ENCODE data around the gene RFK. TPM values are rescaled to one million over a fixed set of nuclear protein-coding genes. Genes with fewer than 3 reads are reported as not detected.

RFK gene
- total and polyA plus RNA-seq, 2 donors from 2014 or later = 20.6 to 40.3 TPM

GRCh38 chr9:76378367-76379073 is 15.7 kb downstream of the RFK start:
- intact Hi-C loops (cut with DNase I) = no loop called here
- no peak for FAIRE-seq
- no peaks in the 10 kb centered on the region for H3K27me3 ChIP-seq (ENCODE audit: control insufficient read depth, insufficient read depth, low read length)

DNA sequence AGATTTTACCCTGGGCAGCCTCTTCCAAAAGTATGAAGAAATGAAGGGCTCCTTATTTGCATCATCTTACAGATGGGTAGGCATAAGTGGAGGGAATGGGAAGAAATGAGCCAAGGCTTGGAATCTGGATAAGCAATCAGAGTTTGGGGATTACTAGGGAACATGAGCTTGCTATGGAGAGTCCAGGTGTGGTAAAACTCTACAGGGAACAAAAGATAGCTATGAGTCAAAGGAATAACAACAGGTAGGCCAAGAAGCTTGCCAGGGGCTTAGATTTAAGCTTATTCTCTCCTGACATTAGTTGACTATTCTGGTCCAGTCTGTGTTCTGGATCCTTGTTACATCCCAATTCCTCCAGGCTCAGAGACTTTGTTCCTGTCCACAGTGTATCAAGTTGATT is 16.4 kb downstream of the RFK start:
- no peak for FAIRE-seq
- intact Hi-C loops (cut with DNase I) = no loop called here
- DNase-seq = no peak
- no peaks in the 10 kb centered on the region for H3K36me3 ChIP-seq (ENCODE audit: control insufficient read depth in 2 of 3, insufficient read depth in 3 of 3, low read length in 3 of 3)
- peaks cover 3 to 18% (median 9%) of the 10 kb centered on the region in 3 donors for H3K4me1 ChIP-seq (ENCODE audit: control insufficient read depth in 2 of 3, insufficient read depth in 2 of 3, low read depth in 1 of 3, low read length in 3 of 3)
- H3K9me3 ChIP-seq (ENCODE audit: control insufficient read depth in 2 of 3, insufficient read depth in 1 of 3, low read length in 3 of 3) = no peaks in the 10 kb centered on the region
- no peak overlapping the region for H3K9ac ChIP-seq (ENCODE audit: low read length in 3 of 3)
- H3K27ac ChIP-seq (ENCODE audit: low read depth in 2 of 2, low read length in 2 of 2) = no peak overlapping the region
- TF ChIP-seq, protein P1, sequence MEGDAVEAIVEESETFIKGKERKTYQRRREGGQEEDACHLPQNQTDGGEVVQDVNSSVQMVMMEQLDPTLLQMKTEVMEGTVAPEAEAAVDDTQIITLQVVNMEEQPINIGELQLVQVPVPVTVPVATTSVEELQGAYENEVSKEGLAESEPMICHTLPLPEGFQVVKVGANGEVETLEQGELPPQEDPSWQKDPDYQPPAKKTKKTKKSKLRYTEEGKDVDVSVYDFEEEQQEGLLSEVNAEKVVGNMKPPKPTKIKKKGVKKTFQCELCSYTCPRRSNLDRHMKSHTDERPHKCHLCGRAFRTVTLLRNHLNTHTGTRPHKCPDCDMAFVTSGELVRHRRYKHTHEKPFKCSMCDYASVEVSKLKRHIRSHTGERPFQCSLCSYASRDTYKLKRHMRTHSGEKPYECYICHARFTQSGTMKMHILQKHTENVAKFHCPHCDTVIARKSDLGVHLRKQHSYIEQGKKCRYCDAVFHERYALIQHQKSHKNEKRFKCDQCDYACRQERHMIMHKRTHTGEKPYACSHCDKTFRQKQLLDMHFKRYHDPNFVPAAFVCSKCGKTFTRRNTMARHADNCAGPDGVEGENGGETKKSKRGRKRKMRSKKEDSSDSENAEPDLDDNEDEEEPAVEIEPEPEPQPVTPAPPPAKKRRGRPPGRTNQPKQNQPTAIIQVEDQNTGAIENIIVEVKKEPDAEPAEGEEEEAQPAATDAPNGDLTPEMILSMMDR (IDR thresholded peaks at IDR 0.05; ENCODE audit: borderline replicate concordance, extremely low read depth, insufficient read depth) = no peak
- H3K27me3 ChIP-seq (ENCODE audit: control insufficient read depth, insufficient read depth, low read length) = no peaks in the 10 kb centered on the region
- no peak overlapping the region for H3K4me3 ChIP-seq (ENCODE audit: low read length in 3 of 3)

More at GRCh38 chr9:76378367-76379073, 15.7 kb downstream of the RFK start:
- Histone ChIP-seq H3K9me3 (ENCODE audit: control insufficient read depth in 2 of 3, insufficient read depth in 1 of 3, low read length in 3 of 3) (no peaks in the 10 kb centered on the region), H3K36me3 (ENCODE audit: control insufficient read depth in 2 of 3, insufficient read depth in 3 of 3, low read length in 3 of 3) (no peaks in the 10 kb centered on the region), H3K4me1 (ENCODE audit: control insufficient read depth in 2 of 3, insufficient read depth in 2 of 3, low read depth in 1 of 3, low read length in 3 of 3) (peaks cover 3 to 14% (median 7%) of the 10 kb centered on the region in 3 donors), H3K27ac (ENCODE audit: low read depth in 2 of 2, low read length in 2 of 2) (no peak overlapping the region), H3K9ac (ENCODE audit: low read length in 3 of 3) (no peak overlapping the region), H3K4me3 (ENCODE audit: low read length in 3 of 3) (no peak overlapping the region)
- no peak for DNase-seq
- TF ChIP-seq, protein P1 (IDR thresholded peaks at IDR 0.05; ENCODE audit: borderline replicate concordance, extremely low read depth, insufficient read depth) = no peak

DNA sequence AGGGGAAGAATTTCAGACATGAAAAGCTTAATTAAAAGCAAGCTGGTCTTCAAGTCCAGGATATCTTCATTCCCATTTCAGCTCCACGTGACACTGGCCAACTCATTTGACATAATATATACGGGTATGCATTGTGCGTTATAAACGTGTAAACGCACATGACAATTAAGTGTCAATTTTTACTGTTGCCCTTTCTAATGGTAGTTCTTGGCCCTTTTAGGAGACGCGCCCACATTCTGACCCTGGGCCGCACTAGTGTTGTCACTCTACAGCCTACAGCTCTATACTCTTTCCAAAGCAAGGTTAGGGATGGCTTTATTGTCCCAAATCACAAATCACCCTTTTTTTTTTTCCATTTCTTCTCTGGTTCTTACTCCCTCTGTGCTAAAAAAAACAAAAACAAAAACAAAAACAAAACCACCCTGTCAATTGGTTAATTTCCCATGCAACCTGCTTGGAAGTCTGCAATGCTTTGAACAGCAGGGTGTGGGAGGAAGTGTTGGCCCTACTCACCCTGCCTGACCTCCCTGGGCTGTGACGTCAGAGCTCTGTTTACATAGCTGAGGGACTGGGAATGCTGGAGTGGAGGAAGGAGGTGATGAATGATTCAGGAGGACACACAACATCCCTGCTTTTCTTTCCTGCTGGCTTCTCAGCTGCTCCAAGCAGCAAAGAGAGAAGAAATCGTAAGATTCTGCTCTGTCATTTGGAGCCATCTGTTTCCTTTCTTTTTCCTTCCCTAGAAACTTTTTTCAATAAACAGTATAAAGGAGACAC is 19.3 kb downstream of the RFK start:
- intact Hi-C loops (cut with DNase I) = no loop called here
- Histone ChIP-seq H3K27ac (ENCODE audit: low read depth in 2 of 2, low read length in 2 of 2) (peak overlapping the region in 1 of 2 donors; percentile 44), H3K9me3 (ENCODE audit: control insufficient read depth in 2 of 3, insufficient read depth in 1 of 3, low read length in 3 of 3) (no peaks in the 10 kb centered on the region), H3K36me3 (ENCODE audit: control insufficient read depth in 2 of 3, insufficient read depth in 3 of 3, low read length in 3 of 3) (no peaks in the 10 kb centered on the region), H3K4me1 (ENCODE audit: control insufficient read depth in 2 of 3, insufficient read depth in 2 of 3, low read depth in 1 of 3, low read length in 3 of 3) (peaks cover 3 to 24% (median 24%) of the 10 kb centered on the region in 3 donors), H3K4me3 (ENCODE audit: low read length in 3 of 3) (peak overlapping the region in 1 of 3 donors; percentile 3), H3K9ac (ENCODE audit: low read length in 3 of 3) (no peak overlapping the region), H3K27me3 (ENCODE audit: control insufficient read depth, insufficient read depth, low read length) (no peaks in the 10 kb centered on the region)
- peak; percentile 75 to 89 (median 87) for DNase-seq
- TF ChIP-seq, protein P1 (IDR thresholded peaks at IDR 0.05; ENCODE audit: borderline replicate concordance, extremely low read depth, insufficient read depth) = no peak
- no peak for FAIRE-seq
